ENCODE results near the gene C1QTNF2.

DNA sequence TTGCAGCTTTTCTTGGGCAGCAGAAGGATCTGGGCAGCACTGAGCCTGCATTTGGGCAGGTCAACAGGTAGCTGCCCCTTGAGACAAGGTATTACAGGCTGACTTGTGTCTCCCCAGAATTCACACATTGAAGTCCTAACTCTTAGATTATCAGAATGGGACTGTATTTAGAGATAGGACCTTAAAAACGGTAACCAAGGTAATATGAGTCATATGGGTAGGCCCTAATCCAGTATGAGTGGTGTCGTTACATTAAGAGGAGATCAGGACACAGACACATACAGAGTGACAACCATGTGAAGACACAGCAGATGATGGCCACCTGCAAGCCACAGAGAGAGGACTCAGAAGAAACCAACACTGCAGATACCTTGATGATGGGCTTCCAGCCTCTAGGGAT is 3.2 kb downstream of the C1QTNF2 start:
- TF ChIP-seq EZH2 (IDR thresholded peaks at IDR 0.05) (no peak), POLR2AphosphoS5 (IDR thresholded peaks at IDR 0.05; ENCODE audit: borderline replicate concordance, low read depth, low read length) (no peak), FOXP2 (optimal IDR thresholded peaks at IDR 0.05; ENCODE audit: control extremely low read depth, extremely low read length, insufficient read depth) (no peak)

Data from SK-N-MC (cell line).